BE2C (cell line): ENCODE measurements around the gene MTA3.
"Not testable (repeated sequence)": the region's sequence is repeated elsewhere in the genome, so short reads cannot be mapped to it uniquely, and the experiment has no call there.

Source experiments
- DNase-seq: peaks from one replicate; pipeline ENCODE4 v3.0.0-alpha.2; 2020
- H3K27me3 ChIP-seq: fragments of 250-450 bp; sonication (Bioruptor Pico); 2 replicates; pipeline ENCODE4 v1.5.1; 2020; ENCODE audit warnings: mild to moderate bottlenecking
- H3K36me3 ChIP-seq: fragments of 250-450 bp; sonication (Bioruptor Pico); 2 replicates; pipeline ENCODE4 v1.5.1; 2020; ENCODE audit warnings: mild to moderate bottlenecking
- H3K4me1 ChIP-seq: fragments of 250-450 bp; sonication (Bioruptor Pico); 2 replicates; pipeline ENCODE4 v1.5.1; 2020
- H3K4me3 ChIP-seq: 2 replicates; pipeline ENCODE4 v1.5.1; 2011; ENCODE audit warnings: low read depth, low read length
- H3K9me3 ChIP-seq: fragments of 250-450 bp; sonication (Bioruptor Pico); 2 replicates; pipeline ENCODE4 v1.5.1; 2020
- CTCF ChIP-seq: IDR thresholded peaks from 2 replicates; pipeline ENCODE4 v1.5.1; 2012; ENCODE audit warnings: mild to moderate bottlenecking, low read depth, low read length

MTA3 gene

GRCh38 chr2:42636934-42637333 lies 68.5 kb downstream of the MTA3 start:
- Histone ChIP-seq H3K36me3 (no peaks in the 10 kb centered on the region; the same call in none of the 2 replicates), H3K9me3 (no peaks in the 10 kb centered on the region), H3K4me1 (peaks cover 17% of the 10 kb centered on the region), H3K4me3 (no peak overlapping the region), H3K27me3 (no peaks in the 10 kb centered on the region)
- DNase-seq, result no peak
- no peak for TF ChIP-seq CTCF

- Histone ChIP-seq H3K36me3 (no peaks in the 10 kb centered on the region; the same call in 1 of the 2 replicates), H3K4me3 (no peak overlapping the region), H3K27me3 (no peaks in the 10 kb centered on the region), H3K4me1 (peaks cover 17% of the 10 kb centered on the region), H3K9me3 (no peaks in the 10 kb centered on the region)
- TF ChIP-seq CTCF, result no peak
- DNase-seq, result no peak
Measured at GRCh38 chr2:42638080-42638784, 69.8 kb downstream of the MTA3 start.

- Histone ChIP-seq H3K4me1 (peaks cover 17% of the 10 kb centered on the region), H3K4me3 (0 out of 2 replicates have a peak overlapping the region, but pooled peaks have one; percentile 3), H3K27me3 (no peaks in the 10 kb centered on the region), H3K9me3 (no peaks in the 10 kb centered on the region), H3K36me3 (no peaks in the 10 kb centered on the region; the same call in 1 of the 2 replicates)
- DNase-seq, result no peak
- TF ChIP-seq CTCF, result no peak
Measured at GRCh38 chr2:42639340-42640077, 71.1 kb downstream of the MTA3 start.

GRCh38 chr2:42640261-42640660 lies 71.8 kb downstream of the MTA3 start:
- TF ChIP-seq CTCF, result no peak
- H3K9me3 ChIP-seq, result no peaks in the 10 kb centered on the region
- peaks cover 17% of the 10 kb centered on the region for H3K4me1 ChIP-seq
- H3K36me3 ChIP-seq, result no peaks in the 10 kb centered on the region; the same call in none of the 2 replicates
- DNase-seq, result no peak
- no peaks in the 10 kb centered on the region for H3K27me3 ChIP-seq
- H3K4me3 ChIP-seq, result no peak overlapping the region

GRCh38 chr2:42642371-42642770 lies 73.9 kb downstream of the MTA3 start:
- not testable (repeated sequence) for H3K36me3 ChIP-seq

GRCh38 chr2:42645551-42645950 lies 77.1 kb downstream of the MTA3 start:
- Histone ChIP-seq H3K9me3 (no peaks in the 10 kb centered on the region), H3K4me1 (peaks cover 4% of the 10 kb centered on the region), H3K4me3 (no peak overlapping the region), H3K36me3 (no peaks in the 10 kb centered on the region; the same call in none of the 2 replicates), H3K27me3 (no peaks in the 10 kb centered on the region)
- DNase-seq, result no peak
- no peak for TF ChIP-seq CTCF

More at GRCh38 chr2:42642371-42642770, 73.9 kb downstream of the MTA3 start:
- peaks cover 17% of the 10 kb centered on the region for H3K4me1 ChIP-seq
- DNase-seq, H3K27me3 ChIP-seq, H3K4me3 ChIP-seq, H3K9me3 ChIP-seq: not testable (repeated sequence)
